ENCODE data around the gene ANK3.

The ANK3 gene

DNA sequence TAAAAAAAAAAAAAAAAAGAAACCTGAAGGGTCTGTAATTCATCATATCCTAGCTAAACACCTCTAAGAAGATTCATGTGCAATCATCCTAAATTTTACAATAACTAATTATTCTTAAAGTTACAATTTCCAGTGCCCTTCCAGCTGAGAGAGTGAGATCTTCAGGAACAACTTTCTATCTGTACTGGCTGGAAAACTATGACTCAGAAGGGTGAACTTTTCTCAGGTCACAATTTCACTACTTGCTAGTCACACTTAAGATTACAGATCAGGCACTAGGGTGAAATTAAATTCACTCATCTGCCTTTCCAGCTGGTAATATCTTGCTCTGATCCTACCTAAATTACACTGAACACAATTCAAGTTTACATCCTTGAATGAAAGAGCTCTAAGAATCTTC, 158.8 kb downstream of the ANK3 start:
- Histone ChIP-seq H3K9me2 (replicated peaks; ENCODE audit: insufficient read depth, low read length) (no peaks in the 10 kb centered on the region), H3K4me2 (ENCODE audit: low read depth, low read length) (no peak overlapping the region), H3K9me3 (replicated peaks; ENCODE audit: insufficient read depth, low read length) (no peaks in the 10 kb centered on the region), H3K27ac (ENCODE audit: low read length) (no peak overlapping the region), H3K9ac (ENCODE audit: low read length) (no peak overlapping the region), H3K36me3 (replicated peaks; ENCODE audit: insufficient read depth, low read length) (no peaks in the 10 kb centered on the region), H4K20me1 (ENCODE audit: insufficient read depth, low read length) (no peaks in the 10 kb centered on the region), H3F3A (ENCODE audit: insufficient read depth, low read length) (no peaks in the 10 kb centered on the region), H3K79me2 (ENCODE audit: low read length) (no peaks in the 10 kb centered on the region), H2AFZ (ENCODE audit: low read length) (no peak overlapping the region), H3K4me3 (ENCODE audit: low read length) (no peak overlapping the region), H3K27me3 (replicated peaks; ENCODE audit: insufficient read depth, low read length) (peaks cover 14% of the 10 kb centered on the region), H3K4me1 (ENCODE audit: low read length) (no peaks in the 10 kb centered on the region)
- TF ChIP-seq, protein P1, sequence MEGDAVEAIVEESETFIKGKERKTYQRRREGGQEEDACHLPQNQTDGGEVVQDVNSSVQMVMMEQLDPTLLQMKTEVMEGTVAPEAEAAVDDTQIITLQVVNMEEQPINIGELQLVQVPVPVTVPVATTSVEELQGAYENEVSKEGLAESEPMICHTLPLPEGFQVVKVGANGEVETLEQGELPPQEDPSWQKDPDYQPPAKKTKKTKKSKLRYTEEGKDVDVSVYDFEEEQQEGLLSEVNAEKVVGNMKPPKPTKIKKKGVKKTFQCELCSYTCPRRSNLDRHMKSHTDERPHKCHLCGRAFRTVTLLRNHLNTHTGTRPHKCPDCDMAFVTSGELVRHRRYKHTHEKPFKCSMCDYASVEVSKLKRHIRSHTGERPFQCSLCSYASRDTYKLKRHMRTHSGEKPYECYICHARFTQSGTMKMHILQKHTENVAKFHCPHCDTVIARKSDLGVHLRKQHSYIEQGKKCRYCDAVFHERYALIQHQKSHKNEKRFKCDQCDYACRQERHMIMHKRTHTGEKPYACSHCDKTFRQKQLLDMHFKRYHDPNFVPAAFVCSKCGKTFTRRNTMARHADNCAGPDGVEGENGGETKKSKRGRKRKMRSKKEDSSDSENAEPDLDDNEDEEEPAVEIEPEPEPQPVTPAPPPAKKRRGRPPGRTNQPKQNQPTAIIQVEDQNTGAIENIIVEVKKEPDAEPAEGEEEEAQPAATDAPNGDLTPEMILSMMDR (IDR thresholded peaks at IDR 0.05; ENCODE audit: low read length), result no peak
- TF ChIP-seq EZH2phosphoT487 (IDR thresholded peaks at IDR 0.05; ENCODE audit: low read length), result no peak
- no peak for TF ChIP-seq EZH2 (optimal IDR thresholded peaks at IDR 0.05; ENCODE audit: low read depth, low read length)
- DNase-seq, result no peak

DNA sequence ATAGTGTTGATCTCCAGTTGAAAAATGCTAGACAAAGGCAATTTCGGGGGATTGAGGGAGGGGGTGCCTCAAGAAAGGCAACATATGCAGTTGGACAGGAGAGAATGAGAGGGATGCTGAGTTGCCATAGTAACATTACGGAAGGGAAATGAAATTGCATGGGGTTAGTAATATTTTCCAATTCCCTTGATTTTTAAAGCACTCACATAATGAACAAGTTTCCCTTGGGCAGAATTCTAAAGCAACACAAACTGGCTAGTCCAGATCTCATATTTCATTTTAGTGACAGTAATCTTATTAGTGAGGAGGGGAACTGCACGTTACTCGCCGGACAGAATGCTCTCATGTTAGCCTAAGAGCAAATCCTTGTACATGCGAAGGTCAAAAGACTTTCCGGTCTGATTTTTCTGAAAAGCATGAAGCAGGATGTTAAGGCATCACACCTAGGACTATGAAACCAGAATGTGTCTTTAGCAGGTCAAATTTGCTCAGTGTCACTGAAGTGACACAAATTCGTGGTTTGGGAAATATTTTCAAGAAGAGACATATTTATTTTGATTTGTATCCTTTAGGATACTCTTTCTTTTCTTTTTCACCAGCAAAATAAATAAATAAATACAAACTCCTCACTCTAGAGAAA, 165.5 kb downstream of the ANK3 start:
- no peaks in the 10 kb centered on the region for H3K4me1 ChIP-seq (ENCODE audit: low read length)
- no peak for DNase-seq
- no peaks in the 10 kb centered on the region for H3K9me2 ChIP-seq (replicated peaks; ENCODE audit: insufficient read depth, low read length)
- H3K9ac ChIP-seq (ENCODE audit: low read length), result no peak overlapping the region
- H3K4me2 ChIP-seq (ENCODE audit: low read depth, low read length), result no peak overlapping the region
- no peaks in the 10 kb centered on the region for H3K36me3 ChIP-seq (replicated peaks; ENCODE audit: insufficient read depth, low read length)
- no peak overlapping the region for H2AFZ ChIP-seq (ENCODE audit: low read length)
- H3K27ac ChIP-seq (ENCODE audit: low read length), result no peak overlapping the region
- H3K79me2 ChIP-seq (ENCODE audit: low read length), result no peaks in the 10 kb centered on the region
- no peaks in the 10 kb centered on the region for H3K9me3 ChIP-seq (replicated peaks; ENCODE audit: insufficient read depth, low read length)
- no peak overlapping the region for H3K4me3 ChIP-seq (ENCODE audit: low read length)
- no peaks in the 10 kb centered on the region for H3F3A ChIP-seq (ENCODE audit: insufficient read depth, low read length)
- TF ChIP-seq EZH2phosphoT487 (IDR thresholded peaks at IDR 0.05; ENCODE audit: low read length) (no peak), EZH2 (optimal IDR thresholded peaks at IDR 0.05; ENCODE audit: low read depth, low read length) (no peak)
- TF ChIP-seq, protein P1 (IDR thresholded peaks at IDR 0.05; ENCODE audit: low read length), result no peak
- H4K20me1 ChIP-seq (ENCODE audit: insufficient read depth, low read length), result no peaks in the 10 kb centered on the region
- H3K27me3 ChIP-seq (replicated peaks; ENCODE audit: insufficient read depth, low read length), result no peaks in the 10 kb centered on the region

DNA sequence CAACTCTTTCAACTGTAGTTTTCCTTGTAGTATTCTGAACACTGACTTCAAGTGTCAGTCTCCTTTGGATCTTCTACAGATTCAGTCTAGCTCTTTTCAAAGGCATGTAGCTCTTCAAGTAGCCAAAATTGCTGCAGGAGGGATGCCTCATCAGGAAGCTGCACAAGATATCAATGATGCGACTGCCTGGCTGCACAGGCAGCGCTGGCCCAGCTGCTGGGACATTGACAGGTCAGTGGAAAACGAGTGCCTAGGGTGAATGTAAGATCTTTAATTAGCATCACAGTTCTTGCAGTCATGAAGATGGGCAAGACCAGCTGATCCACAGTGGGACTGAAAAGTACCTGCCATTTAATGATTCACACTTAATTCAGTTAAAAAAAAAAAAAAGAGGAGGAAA, 167.6 kb downstream of the ANK3 start:
- DNase-seq, result no peak
- H2AFZ ChIP-seq (ENCODE audit: low read length), result no peak overlapping the region
- H3K9me2 ChIP-seq (replicated peaks; ENCODE audit: insufficient read depth, low read length), result no peaks in the 10 kb centered on the region
- H3K27me3 ChIP-seq (replicated peaks; ENCODE audit: insufficient read depth, low read length), result no peaks in the 10 kb centered on the region
- TF ChIP-seq EZH2 (optimal IDR thresholded peaks at IDR 0.05; ENCODE audit: low read depth, low read length), result no peak
- TF ChIP-seq EZH2phosphoT487 (IDR thresholded peaks at IDR 0.05; ENCODE audit: low read length), result no peak
- TF ChIP-seq, protein P1 (IDR thresholded peaks at IDR 0.05; ENCODE audit: low read length), result no peak
- no peak overlapping the region for H3K4me3 ChIP-seq (ENCODE audit: low read length)
- H3K4me2 ChIP-seq (ENCODE audit: low read depth, low read length), result no peak overlapping the region
- H3K9me3 ChIP-seq (replicated peaks; ENCODE audit: insufficient read depth, low read length), result no peaks in the 10 kb centered on the region
- H3K4me1 ChIP-seq (ENCODE audit: low read length), result no peaks in the 10 kb centered on the region
- no peaks in the 10 kb centered on the region for H3K36me3 ChIP-seq (replicated peaks; ENCODE audit: insufficient read depth, low read length)
- no peaks in the 10 kb centered on the region for H4K20me1 ChIP-seq (ENCODE audit: insufficient read depth, low read length)
- H3K9ac ChIP-seq (ENCODE audit: low read length), result no peak overlapping the region
- no peaks in the 10 kb centered on the region for H3K79me2 ChIP-seq (ENCODE audit: low read length)
- no peak overlapping the region for H3K27ac ChIP-seq (ENCODE audit: low read length)
- H3F3A ChIP-seq (ENCODE audit: insufficient read depth, low read length), result no peaks in the 10 kb centered on the region

All from MM.1S (cell line).